CD8-positive, alpha-beta memory T cell (primary cell): ENCODE measurements around the gene ST3GAL5. TPM values are rescaled to one million over a fixed set of nuclear protein-coding genes. Genes with fewer than 3 reads are reported as not detected.

ENCODE experiments used
- CTCF ChIA-PET: fragments of 350-600 bp; sonication (Branson Sonifier 250); formaldehyde crosslinking; loops from one replicate; lab custom pipeline; 2021; ENCODE audit warnings: antibody characterized with exemption; lab: Charles Lee
- POLR2A ChIA-PET: fragments of 350-600 bp; sonication (Branson Sonifier 250); formaldehyde crosslinking; loops from one replicate; lab custom pipeline; 2021; ENCODE audit warnings: antibody characterized with exemption; lab: Charles Lee
- DNase-seq, 5 donors: peaks; one replicate each; pipeline versions ENCODE4 v3.0.0 to v3.0.0-alpha.2; 2020 to 2022; ENCODE audit warnings: mixed read lengths in 1 of 5
- H3K27ac ChIP-seq: one replicate; pipeline ENCODE4 v1.7.0; 2013; ENCODE audit warnings: low read depth, mild to moderate bottlenecking, low read length, moderate library complexity
- H3K27me3 ChIP-seq: 2 replicates; pipeline ENCODE4 v1.7.0; 2013; ENCODE audit warnings: low read length, mild to moderate bottlenecking; ENCODE audit not compliant: insufficient read depth, poor library complexity, severe bottlenecking
- H3K36me3 ChIP-seq: 2 replicates; pipeline ENCODE4 v1.7.0; 2013; ENCODE audit warnings: mild to moderate bottlenecking, low read length, moderate library complexity; ENCODE audit not compliant: insufficient read depth
- H3K4me1 ChIP-seq: 2 replicates; pipeline ENCODE4 v1.7.0; 2013; ENCODE audit warnings: mild to moderate bottlenecking, low read length, moderate library complexity; ENCODE audit not compliant: insufficient read depth
- H3K4me3 ChIP-seq: 2 replicates; pipeline ENCODE4 v1.7.0; 2013; ENCODE audit warnings: mild to moderate bottlenecking, low read length
- H3K9me3 ChIP-seq: 2 replicates; pipeline ENCODE4 v1.7.0; 2013; ENCODE audit warnings: mild to moderate bottlenecking, low read length
- H3K27ac Mint-ChIP-seq, 8 donors: one replicate each; pipeline ENCODE4 v1.8.0; 2020 to 2021; ENCODE audit warnings: mixed read lengths in 8 of 8, mild to moderate bottlenecking in 6 of 8, inconsistent platforms in 3 of 8, moderate library complexity in 3 of 8
- H3K27me3 Mint-ChIP-seq, 2 donors: one replicate each; pipeline ENCODE4 v1.8.0; 2020 to 2021; ENCODE audit warnings: mixed read lengths in 2 of 2, mild to moderate bottlenecking in 1 of 2, moderate library complexity in 1 of 2
- H3K36me3 Mint-ChIP-seq, 3 donors: one replicate each; pipeline ENCODE4 v1.8.0; 2020 to 2021; ENCODE audit warnings: mixed read lengths in 3 of 3, inconsistent platforms in 1 of 3, mild to moderate bottlenecking in 1 of 3
- H3K4me1 Mint-ChIP-seq, 3 donors: one replicate each; pipeline ENCODE4 v1.8.0; 2020 to 2021; ENCODE audit warnings: mixed read lengths in 3 of 3, inconsistent platforms in 1 of 3, mild to moderate bottlenecking in 1 of 3
- H3K4me3 Mint-ChIP-seq, 7 donors: one replicate each; pipeline ENCODE4 v1.8.0; 2020 to 2021; ENCODE audit warnings: mixed read lengths in 7 of 7, mild to moderate bottlenecking in 6 of 7, moderate library complexity in 4 of 7, inconsistent platforms in 2 of 7
- H3K9me3 Mint-ChIP-seq, 5 donors: one replicate each; pipeline ENCODE4 v1.8.0; 2020 to 2022; ENCODE audit warnings: mixed read lengths in 5 of 5, mild to moderate bottlenecking in 3 of 5, moderate library complexity in 2 of 5, inconsistent platforms in 1 of 5
- polyA plus RNA-seq: library from polyadenylated mRNA; unstranded; fragments of 300-500 nt; fragmentation: Illumina TruSeq; gene quantifications from one replicate; pipeline ENCODE4 v1.2.3, GENCODE V29; 2021
- total RNA-seq, 2 experiments: library from RNA; stranded (reverse); gene quantifications; one replicate each; pipeline ENCODE4 v1.2.3, GENCODE V29; 2021

Gene ST3GAL5
- total and polyA plus RNA-seq, 3 experiments from 2014 or later, result 11.1 to 21.8 (median 11.2) TPM

DNA sequence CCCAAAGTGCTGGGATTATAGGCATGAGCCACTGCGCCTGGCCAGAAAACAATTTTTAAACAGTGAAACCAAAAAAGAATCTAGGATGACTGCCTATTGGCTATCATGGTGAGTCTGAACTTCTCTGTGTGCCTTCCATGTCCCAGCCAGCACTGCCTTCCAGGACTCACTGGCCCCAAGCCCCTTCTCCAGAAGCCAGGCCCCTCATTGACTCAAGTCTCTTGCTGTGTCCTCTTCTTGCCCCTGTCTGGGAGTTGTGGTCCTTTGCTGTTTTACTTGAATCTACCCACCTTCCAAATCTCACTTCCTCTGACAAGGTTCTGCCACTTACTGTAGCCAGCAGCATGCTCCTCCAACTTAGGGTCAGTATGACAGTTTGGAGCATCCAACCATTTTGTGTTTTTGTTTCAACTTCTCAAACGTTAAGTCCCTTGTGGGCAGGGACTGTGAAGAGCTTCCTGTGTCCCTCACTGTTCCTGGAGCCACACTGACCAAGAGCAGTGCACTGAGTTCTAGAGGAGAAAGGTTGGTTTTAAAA lies 41.7 kb downstream of the ST3GAL5 start:
- Histone ChIP-seq H3K27ac (no peak overlapping the region), H3K27me3 (no peaks in the 10 kb centered on the region), H3K4me1 (peaks cover 27% of the 10 kb centered on the region), H3K9me3 (no peaks in the 10 kb centered on the region), H3K36me3 (peaks cover 27% of the 10 kb centered on the region), H3K4me3 (no peak overlapping the region)
- no peak for DNase-seq
- peaks cover 0 to 4% (median 0%) of the 10 kb centered on the region in 5 donors for H3K9me3 Mint-ChIP-seq
- no peak overlapping the region for H3K4me3 Mint-ChIP-seq
- ChIA-PET POLR2A (no interaction called here), CTCF (interaction anchor here (1.5 to 2.4 kb wide), 2 partner anchors 20 to 42 kb away, joined by 6 to 13 read pairs; partner anchors contain the start of gene ST3GAL5)
- H3K4me1 Mint-ChIP-seq, result peaks cover 38 to 74% (median 62%) of the 10 kb centered on the region in 3 donors
- peaks cover 20 to 72% (median 24%) of the 10 kb centered on the region in 3 donors for H3K36me3 Mint-ChIP-seq
- peak overlapping the region; percentile 30 to 92 (median 80) for H3K27ac Mint-ChIP-seq
- H3K27me3 Mint-ChIP-seq, result peaks cover 0 to 1% of the 10 kb centered on the region in 2 donors

DNA sequence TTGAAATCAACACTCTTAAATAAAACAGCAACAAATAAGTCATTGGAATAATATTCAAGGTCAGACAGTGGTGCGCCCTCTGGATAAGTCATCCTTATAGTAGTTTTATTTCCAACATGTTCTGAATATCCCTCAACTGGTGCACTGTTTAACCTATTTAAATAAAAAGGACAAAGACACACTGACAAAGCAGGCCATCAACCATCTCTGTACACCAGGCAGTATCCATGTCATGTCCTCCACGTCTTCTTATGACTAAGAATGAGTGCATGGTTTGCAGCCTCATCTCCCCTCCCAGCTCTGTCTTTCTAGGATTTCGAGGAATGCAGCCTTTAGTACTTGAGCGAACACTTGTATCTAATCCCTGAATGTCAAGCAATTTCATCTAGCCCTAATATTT lies 42.4 kb downstream of the ST3GAL5 start:
- Histone ChIP-seq H3K4me1 (peaks cover 19% of the 10 kb centered on the region), H3K27ac (no peak overlapping the region), H3K4me3 (no peak overlapping the region), H3K27me3 (no peaks in the 10 kb centered on the region), H3K36me3 (peaks cover 34% of the 10 kb centered on the region), H3K9me3 (no peaks in the 10 kb centered on the region)
- H3K4me1 Mint-ChIP-seq, result peaks cover 34 to 74% (median 57%) of the 10 kb centered on the region in 3 donors
- H3K4me3 Mint-ChIP-seq, result no peak overlapping the region
- ChIA-PET POLR2A (no interaction called here), CTCF (interaction anchor here (2.5 to 2.6 kb wide), 2 partner anchors 19 to 43 kb away, joined by 7 to 11 read pairs; partner anchors contain the start of gene ST3GAL5)
- peaks cover 25 to 75% (median 26%) of the 10 kb centered on the region in 3 donors for H3K36me3 Mint-ChIP-seq
- peaks cover 0 to 1% of the 10 kb centered on the region in 2 donors for H3K27me3 Mint-ChIP-seq
- peaks cover 0 to 4% (median 0%) of the 10 kb centered on the region in 5 donors for H3K9me3 Mint-ChIP-seq
- no peak for DNase-seq
- peak overlapping the region; percentile 24 to 88 (median 78) for H3K27ac Mint-ChIP-seq

- Histone ChIP-seq H3K36me3 (peaks cover 35% of the 10 kb centered on the region), H3K4me1 (peaks cover 2% of the 10 kb centered on the region), H3K27me3 (no peaks in the 10 kb centered on the region), H3K27ac (no peak overlapping the region), H3K4me3 (no peak overlapping the region), H3K9me3 (no peaks in the 10 kb centered on the region)
- Mint-ChIP-seq H3K9me3 (peaks cover 0 to 4% (median 0%) of the 10 kb centered on the region in 5 donors), H3K36me3 (peaks cover 23 to 77% (median 25%) of the 10 kb centered on the region in 3 donors), H3K4me1 (peaks cover 28 to 67% (median 49%) of the 10 kb centered on the region in 3 donors), H3K27ac (peak overlapping the region in 2 of 8 donors; percentile 42 to 72), H3K27me3 (peaks cover 0 to 2% of the 10 kb centered on the region in 2 donors), H3K4me3 (no peak overlapping the region)
- DNase-seq, result no peak
- ChIA-PET POLR2A (no interaction called here), CTCF (interaction anchor here (0.7 to 2.6 kb wide), 5 partner anchors 14 to 44 kb away, joined by 3 to 11 read pairs (median 4); partner anchors contain the start of gene ST3GAL5)
These were observed 44.3 kb downstream of the ST3GAL5 start for GRCh38 chr2:85844486-85844885.

- no peaks in the 10 kb centered on the region for H3K9me3 ChIP-seq
- H3K9me3 Mint-ChIP-seq, result peaks cover 0 to 4% (median 0%) of the 10 kb centered on the region in 5 donors
- POLR2A ChIA-PET, result no interaction called here
- H3K4me3 Mint-ChIP-seq, result no peak overlapping the region
- peaks cover 20 to 86% (median 28%) of the 10 kb centered on the region in 3 donors for H3K36me3 Mint-ChIP-seq
- H3K4me3 ChIP-seq, result no peak overlapping the region
- H3K27me3 Mint-ChIP-seq, result peaks cover 0 to 3% of the 10 kb centered on the region in 2 donors
- peaks cover 29 to 67% (median 49%) of the 10 kb centered on the region in 3 donors for H3K4me1 Mint-ChIP-seq
- H3K27me3 ChIP-seq, result no peaks in the 10 kb centered on the region
- CTCF ChIA-PET, result interaction anchor here (0.8 kb wide), 1 partner anchor 46 kb away, joined by 3 read pairs; the partner anchor contains the start of gene ST3GAL5
- no peak overlapping the region for H3K27ac ChIP-seq
- peak overlapping the region in 4 of 8 donors; percentile 24 to 92 (median 59) for H3K27ac Mint-ChIP-seq
- peaks cover 37% of the 10 kb centered on the region for H3K36me3 ChIP-seq
- H3K4me1 ChIP-seq, result peaks cover 4% of the 10 kb centered on the region
- DNase-seq, result no peak
These were observed 45.2 kb downstream of the ST3GAL5 start for GRCh38 chr2:85843543-85843942.

- POLR2A ChIA-PET, result no interaction called here
- peak in 2 of 5 donors; percentile 30 to 43 for DNase-seq
- CTCF ChIA-PET, result interaction anchor here (0.7 to 3.4 kb wide), 4 partner anchors 11 to 196 kb away, joined by 3 to 18 read pairs (median 8); partner anchors contain the start of gene ST3GAL5
- Histone ChIP-seq H3K9me3 (no peaks in the 10 kb centered on the region), H3K4me3 (no peak overlapping the region), H3K36me3 (peaks cover 30% of the 10 kb centered on the region), H3K27ac (no peak overlapping the region), H3K4me1 (peaks cover 4% of the 10 kb centered on the region), H3K27me3 (no peaks in the 10 kb centered on the region)
- peaks cover 0 to 4% (median 0%) of the 10 kb centered on the region in 5 donors for H3K9me3 Mint-ChIP-seq
- H3K4me1 Mint-ChIP-seq, result peaks cover 19 to 38% (median 31%) of the 10 kb centered on the region in 3 donors
- peaks cover 15 to 57% (median 25%) of the 10 kb centered on the region in 3 donors for H3K36me3 Mint-ChIP-seq
- H3K27me3 Mint-ChIP-seq, result peaks cover 0 to 3% of the 10 kb centered on the region in 2 donors
- H3K27ac Mint-ChIP-seq, result peak overlapping the region; percentile 56 to 79 (median 68)
- H3K4me3 Mint-ChIP-seq, result peak overlapping the region in 2 of 7 donors; percentile 23 to 36
These were observed 48.7 kb downstream of the ST3GAL5 start for GRCh38 chr2:85840091-85840490.

- peaks cover 15 to 51% (median 21%) of the 10 kb centered on the region in 3 donors for H3K36me3 Mint-ChIP-seq
- no peaks in the 10 kb centered on the region for H3K27me3 ChIP-seq
- no peaks in the 10 kb centered on the region for H3K9me3 ChIP-seq
- peaks cover 19 to 33% (median 31%) of the 10 kb centered on the region in 3 donors for H3K4me1 Mint-ChIP-seq
- peaks cover 4% of the 10 kb centered on the region for H3K4me1 ChIP-seq
- DNase-seq, result no peak
- no peak overlapping the region for H3K27ac ChIP-seq
- CTCF ChIA-PET, result interaction anchor here (1.2 to 3.4 kb wide), 3 partner anchors 12 to 197 kb away, joined by 3 to 18 read pairs (median 12); partner anchors contain the start of gene ST3GAL5
- peak overlapping the region in 6 of 8 donors; percentile 43 to 88 (median 70) for H3K27ac Mint-ChIP-seq
- H3K36me3 ChIP-seq, result peaks cover 26% of the 10 kb centered on the region
- H3K27me3 Mint-ChIP-seq, result peaks cover 0 to 3% of the 10 kb centered on the region in 2 donors
- POLR2A ChIA-PET, result no interaction called here
- H3K4me3 Mint-ChIP-seq, result no peak overlapping the region
- peaks cover 0 to 4% (median 0%) of the 10 kb centered on the region in 5 donors for H3K9me3 Mint-ChIP-seq
- no peak overlapping the region for H3K4me3 ChIP-seq
These were observed 49.3 kb downstream of the ST3GAL5 start for GRCh38 chr2:85839461-85839860.

DNA sequence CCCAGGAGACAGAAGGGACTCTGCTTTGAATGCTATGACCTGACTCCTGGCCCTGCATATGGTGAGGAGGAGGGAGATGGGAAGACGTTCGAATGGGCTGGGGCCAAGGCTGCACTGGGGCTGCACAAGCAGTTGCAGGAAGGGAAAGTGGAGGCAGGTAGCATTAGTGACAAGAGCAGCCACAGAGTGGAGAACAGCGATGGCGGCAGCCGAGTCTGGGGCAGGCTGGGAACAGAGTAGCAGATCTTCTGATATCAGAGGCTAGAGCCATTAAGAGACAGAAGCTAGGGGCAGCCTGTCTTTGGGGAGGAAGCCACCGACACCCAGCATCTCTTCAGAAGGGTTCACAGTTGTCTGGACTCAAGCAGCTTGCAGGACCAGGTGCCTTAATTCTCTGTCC lies 50.1 kb downstream of the ST3GAL5 start:
- no peak overlapping the region for H3K27ac ChIP-seq
- H3K4me3 ChIP-seq, result no peak overlapping the region
- H3K27ac Mint-ChIP-seq, result peak overlapping the region; percentile 35 to 92 (median 65)
- H3K4me1 Mint-ChIP-seq, result peaks cover 19 to 35% (median 34%) of the 10 kb centered on the region in 3 donors
- H3K27me3 Mint-ChIP-seq, result peaks cover 0 to 3% of the 10 kb centered on the region in 2 donors
- no peaks in the 10 kb centered on the region for H3K9me3 ChIP-seq
- H3K4me1 ChIP-seq, result peaks cover 4% of the 10 kb centered on the region
- POLR2A ChIA-PET, result no interaction called here
- H3K4me3 Mint-ChIP-seq, result no peak overlapping the region
- H3K27me3 ChIP-seq, result no peaks in the 10 kb centered on the region
- peaks cover 0 to 4% (median 0%) of the 10 kb centered on the region in 5 donors for H3K9me3 Mint-ChIP-seq
- CTCF ChIA-PET, result interaction anchor here (0.9 to 3.4 kb wide), 6 partner anchors 11 to 51 kb away, joined by 3 to 18 read pairs (median 4); partner anchors contain the start of gene ST3GAL5
- H3K36me3 Mint-ChIP-seq, result peaks cover 14 to 44% (median 21%) of the 10 kb centered on the region in 3 donors
- peaks cover 20% of the 10 kb centered on the region for H3K36me3 ChIP-seq
- no peak for DNase-seq
